WERI-Rb-1 (cell line): ENCODE results near the gene UNC13B.

Source experiments
- DNase-seq: peaks from one replicate; pipeline ENCODE4 v3.0.0-alpha.2; 2020
- H3K27ac ChIP-seq: fragments of 250-450 bp; sonication (Bioruptor Pico); 2 replicates; pipeline ENCODE4 v1.5.1; 2020; ENCODE audit warnings: mild to moderate bottlenecking, moderate library complexity
- H3K27me3 ChIP-seq: fragments of 250-450 bp; sonication (Bioruptor Pico); 2 replicates; pipeline ENCODE4 v1.5.1; 2021; ENCODE audit warnings: mild to moderate bottlenecking, low read depth, moderate library complexity; ENCODE audit not compliant: insufficient read depth, severe bottlenecking
- H3K36me3 ChIP-seq: fragments of 250-450 bp; sonication (Bioruptor Pico); 2 replicates; pipeline ENCODE4 v1.5.1; 2020; ENCODE audit warnings: mild to moderate bottlenecking, moderate library complexity
- H3K4me3 ChIP-seq: 2 replicates; pipeline ENCODE4 v1.5.1; 2011; ENCODE audit warnings: low read depth, mild to moderate bottlenecking, control low read depth, low read length
- H3K9me3 ChIP-seq: fragments of 250-450 bp; sonication (Bioruptor Pico); 2 replicates; pipeline ENCODE4 v1.5.1; 2021; ENCODE audit warnings: mild to moderate bottlenecking, moderate library complexity; ENCODE audit not compliant: severe bottlenecking
- TF ChIP-seq, protein P1 (sequence below): IDR thresholded peaks from 2 replicates; pipeline ENCODE4 v1.5.1; 2011; ENCODE audit warnings: low read depth, mild to moderate bottlenecking, control low read depth, inconsistent platforms, low read length

UNC13B gene

DNA sequence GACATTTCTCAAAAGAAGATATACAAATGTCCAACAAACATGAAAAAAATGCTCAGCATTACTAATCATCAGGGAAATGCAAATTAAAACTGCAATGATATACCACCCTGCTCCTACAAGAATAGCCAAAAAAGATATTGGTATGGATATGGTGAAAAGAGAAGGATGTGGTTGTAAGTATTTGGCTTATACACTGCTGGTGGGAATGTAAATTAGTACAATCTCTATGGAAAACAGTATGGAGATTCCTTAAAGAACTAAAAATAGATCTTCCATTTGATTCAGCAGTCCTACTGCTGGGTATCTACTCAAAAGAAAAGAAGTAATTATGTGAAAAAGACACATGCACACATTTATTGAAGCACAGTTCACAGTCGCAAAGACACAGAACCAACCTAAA, 260.5 kb downstream of the UNC13B start:
- no peaks in the 10 kb centered on the region for H3K36me3 ChIP-seq
- DNase-seq = no peak
- no peaks in the 10 kb centered on the region for H3K9me3 ChIP-seq
- no peak overlapping the region for H3K27ac ChIP-seq
- no peak overlapping the region for H3K4me3 ChIP-seq
- H3K27me3 ChIP-seq = no peaks in the 10 kb centered on the region
- TF ChIP-seq, protein P1, sequence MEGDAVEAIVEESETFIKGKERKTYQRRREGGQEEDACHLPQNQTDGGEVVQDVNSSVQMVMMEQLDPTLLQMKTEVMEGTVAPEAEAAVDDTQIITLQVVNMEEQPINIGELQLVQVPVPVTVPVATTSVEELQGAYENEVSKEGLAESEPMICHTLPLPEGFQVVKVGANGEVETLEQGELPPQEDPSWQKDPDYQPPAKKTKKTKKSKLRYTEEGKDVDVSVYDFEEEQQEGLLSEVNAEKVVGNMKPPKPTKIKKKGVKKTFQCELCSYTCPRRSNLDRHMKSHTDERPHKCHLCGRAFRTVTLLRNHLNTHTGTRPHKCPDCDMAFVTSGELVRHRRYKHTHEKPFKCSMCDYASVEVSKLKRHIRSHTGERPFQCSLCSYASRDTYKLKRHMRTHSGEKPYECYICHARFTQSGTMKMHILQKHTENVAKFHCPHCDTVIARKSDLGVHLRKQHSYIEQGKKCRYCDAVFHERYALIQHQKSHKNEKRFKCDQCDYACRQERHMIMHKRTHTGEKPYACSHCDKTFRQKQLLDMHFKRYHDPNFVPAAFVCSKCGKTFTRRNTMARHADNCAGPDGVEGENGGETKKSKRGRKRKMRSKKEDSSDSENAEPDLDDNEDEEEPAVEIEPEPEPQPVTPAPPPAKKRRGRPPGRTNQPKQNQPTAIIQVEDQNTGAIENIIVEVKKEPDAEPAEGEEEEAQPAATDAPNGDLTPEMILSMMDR = no peak

DNA sequence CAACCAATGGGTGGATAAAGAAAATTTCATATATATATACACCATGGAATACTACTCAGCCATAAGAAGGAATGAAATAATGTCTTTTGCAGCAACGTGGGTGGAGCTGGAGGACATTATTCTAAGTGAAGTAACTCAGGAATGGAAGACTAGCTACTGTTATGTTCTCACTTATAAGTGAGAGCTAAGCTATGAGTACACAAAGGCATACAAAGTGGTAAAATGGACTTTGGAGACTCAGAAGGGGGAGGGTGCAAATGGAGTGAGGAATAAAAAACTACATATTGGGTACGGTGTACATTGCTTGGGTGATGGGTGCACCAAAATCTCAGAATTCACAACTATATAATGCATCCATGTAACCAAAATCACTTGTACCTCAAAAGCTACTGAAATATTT, 260.9 kb downstream of the UNC13B start:
- H3K27ac ChIP-seq = no peak overlapping the region
- no peak overlapping the region for H3K4me3 ChIP-seq
- no peaks in the 10 kb centered on the region for H3K27me3 ChIP-seq
- TF ChIP-seq, protein P1 = no peak
- H3K9me3 ChIP-seq = no peaks in the 10 kb centered on the region
- no peaks in the 10 kb centered on the region for H3K36me3 ChIP-seq
- DNase-seq = no peak

DNA sequence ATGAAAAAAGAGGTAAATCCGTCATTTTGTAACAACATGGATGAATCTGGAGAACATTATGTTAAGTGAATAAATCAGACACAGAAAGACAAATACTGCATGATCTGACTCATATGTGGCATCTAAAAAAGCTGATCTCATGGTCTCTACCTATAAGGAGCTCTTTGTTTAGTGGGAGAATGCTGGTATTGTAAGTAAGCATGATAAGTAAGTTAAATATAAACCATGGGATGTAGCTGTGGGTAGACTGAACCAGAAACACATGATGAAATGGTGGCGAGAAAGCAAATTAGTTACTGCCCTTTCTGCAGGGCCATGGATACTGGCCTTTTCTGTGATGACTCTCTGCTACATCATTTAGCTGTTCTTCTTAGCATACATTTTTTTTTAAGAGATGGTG, 261.7 kb downstream of the UNC13B start:
- H3K36me3 ChIP-seq = no peaks in the 10 kb centered on the region
- no peak overlapping the region for H3K27ac ChIP-seq
- TF ChIP-seq, protein P1 = no peak
- H3K4me3 ChIP-seq = no peak overlapping the region
- H3K27me3 ChIP-seq = no peaks in the 10 kb centered on the region
- no peak for DNase-seq
- H3K9me3 ChIP-seq = no peaks in the 10 kb centered on the region

DNA sequence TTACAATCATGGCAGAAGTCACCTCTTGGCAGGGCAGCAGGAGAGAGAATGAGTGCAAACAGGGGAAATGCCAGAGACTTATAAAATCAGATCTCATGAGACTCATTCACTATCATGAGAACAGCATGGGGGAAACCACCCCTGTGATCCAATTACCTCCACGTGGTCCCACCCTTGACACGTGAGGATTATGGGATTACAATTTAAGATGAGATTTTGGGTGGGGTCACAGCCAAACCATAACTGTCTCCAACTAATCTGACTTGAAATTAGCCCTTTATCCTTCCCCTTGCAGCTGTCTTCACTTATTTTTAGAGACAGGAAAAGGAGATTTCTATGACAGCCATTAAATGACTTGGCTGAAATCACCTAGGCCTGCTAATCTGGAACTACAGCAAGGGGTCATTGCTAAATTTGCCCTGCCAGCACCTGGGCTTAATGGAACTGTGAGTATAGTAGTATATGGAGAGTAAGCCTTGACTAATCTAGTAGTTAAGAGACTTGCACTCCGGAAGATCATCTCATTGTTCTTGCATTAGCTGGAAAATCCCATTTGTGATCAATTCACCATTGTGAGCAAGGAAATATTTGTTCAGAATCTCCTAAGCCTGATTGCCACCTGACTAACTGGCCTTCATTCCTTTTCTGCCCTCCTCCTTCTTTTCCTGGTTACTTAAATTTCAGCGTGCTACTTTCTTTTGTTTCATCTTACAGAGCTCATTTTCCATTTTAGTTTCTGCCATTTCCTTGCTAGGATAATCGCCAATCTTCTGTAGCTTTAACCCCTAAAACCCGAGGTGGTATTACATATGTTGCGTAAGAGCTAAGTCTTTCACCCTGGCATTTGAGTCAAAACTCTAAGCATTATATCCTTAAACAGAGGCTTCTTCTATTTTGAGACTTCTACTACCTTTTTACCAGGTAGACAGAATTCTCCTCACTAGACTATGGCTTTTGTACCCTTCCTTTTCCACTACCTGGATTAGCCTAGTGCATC, 262.8 kb downstream of the UNC13B start:
- H3K27ac ChIP-seq = 0 out of 2 replicates have a peak overlapping the region, but pooled peaks have one; percentile 8
- TF ChIP-seq, protein P1 = no peak
- peak; percentile 85 for DNase-seq
- no peaks in the 10 kb centered on the region for H3K9me3 ChIP-seq
- no peak overlapping the region for H3K4me3 ChIP-seq
- no peaks in the 10 kb centered on the region for H3K27me3 ChIP-seq
- H3K36me3 ChIP-seq = no peaks in the 10 kb centered on the region

DNA sequence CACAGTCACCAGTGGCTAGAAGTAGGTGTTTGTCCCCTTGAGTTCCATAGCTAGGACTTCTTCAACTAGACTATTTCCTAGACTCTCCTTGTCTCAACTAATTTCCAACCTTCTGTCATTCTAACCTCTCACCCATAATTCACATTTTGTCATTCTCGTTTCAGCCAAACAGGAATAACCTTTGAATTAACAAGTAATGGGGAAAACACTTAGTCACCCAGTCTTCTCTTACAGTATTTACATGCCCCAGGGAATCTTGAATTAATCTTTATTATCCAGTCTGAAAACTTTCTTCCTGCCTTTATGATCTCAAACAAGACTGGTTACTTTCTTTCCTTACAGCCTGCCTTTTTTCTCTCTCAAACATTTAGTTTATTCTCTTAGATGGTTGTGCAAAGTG, 264.8 kb downstream of the UNC13B start:
- Histone ChIP-seq H3K27me3 (no peaks in the 10 kb centered on the region), H3K27ac (no peak overlapping the region), H3K9me3 (no peaks in the 10 kb centered on the region), H3K4me3 (no peak overlapping the region), H3K36me3 (no peaks in the 10 kb centered on the region)
- DNase-seq = no peak
- TF ChIP-seq, protein P1 = no peak
